H54 (cell line): ENCODE measurements around the gene DLGAP1.

Experiments
- DNase-seq: peaks from one replicate; pipeline ENCODE4 v3.0.0; 2011; ENCODE audit warnings: low spot score, mixed read lengths; ENCODE audit not compliant: insufficient read length
- FAIRE-seq: peaks from 3 replicates; lab custom pipeline; 2011; peaks lifted over from hg19 to GRCh38; lab: Jason Lieb, UNC
- POLR2A ChIP-seq: IDR thresholded peaks from 2 replicates; pipeline ENCODE4 v1.6.1; 2011; ENCODE audit warnings: low read depth, mild to moderate bottlenecking, low read length

DLGAP1 gene

GRCh38 chr18:3998698-3999333, 456.3 kb downstream of the DLGAP1 start:
- FAIRE-seq (peak; percentile 52), DNase-seq (no peak)
- no peak for TF ChIP-seq POLR2A

- FAIRE-seq (peak; percentile 50), DNase-seq (no peak)
Observed at GRCh38 chr18:3995476-3996102, 459.5 kb downstream of the DLGAP1 start.

GRCh38 chr18:3993941-3994687, 461.0 kb downstream of the DLGAP1 start:
- no peak for FAIRE-seq
- TF ChIP-seq POLR2A = no peak
- DNase-seq = no peak

More at GRCh38 chr18:3995476-3996102, 459.5 kb downstream of the DLGAP1 start:
- no peak for TF ChIP-seq POLR2A

GRCh38 chr18:3985664-3986063, 469.4 kb downstream of the DLGAP1 start:
- DNase-seq (no peak), FAIRE-seq (no peak)
- no peak for TF ChIP-seq POLR2A

DNA sequence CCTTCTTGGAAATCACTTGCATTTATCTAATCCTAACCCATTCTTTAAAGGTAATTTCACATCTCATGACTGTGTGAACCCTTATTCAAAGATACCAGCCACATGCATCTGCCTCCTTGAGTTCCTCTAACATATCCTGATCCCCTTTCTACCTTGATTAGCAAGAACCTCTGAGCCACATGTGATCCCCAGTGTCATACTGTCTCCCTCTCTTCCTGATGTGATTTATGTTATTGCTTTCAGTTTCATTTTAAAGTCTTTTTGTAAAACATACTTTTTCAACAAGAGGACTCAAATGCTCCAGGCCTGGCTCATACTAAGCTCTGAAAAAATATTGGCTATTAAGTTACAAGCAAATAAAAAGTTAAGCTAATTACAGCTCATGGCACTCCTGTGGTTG, 470.1 kb downstream of the DLGAP1 start:
- DNase-seq = no peak
- TF ChIP-seq POLR2A = no peak
- no peak for FAIRE-seq

DNA sequence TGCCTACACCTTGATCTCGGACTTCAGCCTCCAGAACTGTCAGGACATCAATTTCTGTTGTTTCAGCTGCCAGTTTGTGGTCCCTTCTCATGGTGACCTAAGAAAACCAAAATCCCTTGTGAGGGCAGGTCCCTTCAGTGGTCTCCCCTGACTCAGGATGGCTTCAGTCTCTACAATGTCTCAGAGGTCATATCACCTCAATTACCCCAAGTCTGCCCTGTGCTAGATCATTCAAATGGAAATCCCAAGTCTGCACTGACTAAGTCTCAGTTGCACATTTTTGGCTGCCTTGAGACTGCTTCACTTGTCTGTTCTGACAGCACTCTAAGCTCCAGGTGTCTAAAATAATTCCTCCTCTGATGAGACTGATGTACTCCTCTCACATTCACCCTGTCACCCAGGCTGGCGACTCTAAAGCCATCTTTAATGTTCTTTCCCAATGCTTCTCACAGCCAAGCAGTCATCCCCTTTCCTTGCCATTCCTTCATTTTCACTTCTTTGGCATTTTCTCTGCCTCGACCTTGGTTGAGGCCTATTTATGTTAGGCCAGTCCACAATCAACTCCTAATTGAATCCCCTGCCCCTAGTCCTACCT, 470.8 kb downstream of the DLGAP1 start:
- TF ChIP-seq POLR2A = no peak
- DNase-seq (no peak), FAIRE-seq (no peak)

- no peak for TF ChIP-seq POLR2A
- FAIRE-seq (no peak), DNase-seq (no peak)
Observed at GRCh38 chr18:3983351-3983969, 471.6 kb downstream of the DLGAP1 start.

DNA sequence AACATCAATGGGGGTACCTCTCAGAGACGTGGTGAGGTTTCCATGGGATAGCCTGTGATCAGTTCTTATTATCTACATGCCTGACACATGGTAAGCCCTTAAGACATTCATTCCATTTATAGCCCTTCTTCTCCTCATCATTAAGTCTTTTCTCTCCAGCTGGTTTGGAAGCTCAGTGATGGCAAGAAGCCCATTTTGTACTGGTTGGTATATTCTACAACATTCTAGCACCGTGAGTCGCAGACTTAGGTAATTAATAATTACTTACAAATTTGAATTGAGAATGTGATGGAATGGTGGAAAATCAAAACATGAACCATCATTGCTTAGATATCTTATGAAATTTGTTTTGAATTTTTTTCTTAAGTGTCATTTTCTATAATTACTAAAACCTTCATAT, 472.6 kb downstream of the DLGAP1 start:
- DNase-seq (no peak), FAIRE-seq (no peak)
- no peak for TF ChIP-seq POLR2A

DNA sequence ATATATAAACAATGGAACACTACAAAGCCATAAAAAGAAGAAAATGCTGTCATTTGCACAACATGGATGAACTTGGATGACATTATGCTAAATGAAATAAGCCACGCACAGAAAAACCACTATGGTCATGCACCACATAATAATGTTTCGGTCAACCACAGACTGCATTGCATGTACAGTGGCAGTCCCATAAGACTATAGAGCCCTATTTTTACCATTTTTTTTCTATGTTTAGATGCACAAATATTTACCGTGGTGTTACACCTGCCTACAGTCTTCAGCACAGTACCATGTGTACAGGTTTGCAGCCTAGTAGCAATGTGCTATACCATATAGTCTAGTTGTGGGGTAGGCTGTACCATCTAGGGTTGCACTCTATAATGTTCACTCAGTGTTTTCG, 476.1 kb downstream of the DLGAP1 start:
- DNase-seq (no peak), FAIRE-seq (no peak)
- no peak for TF ChIP-seq POLR2A

DNA sequence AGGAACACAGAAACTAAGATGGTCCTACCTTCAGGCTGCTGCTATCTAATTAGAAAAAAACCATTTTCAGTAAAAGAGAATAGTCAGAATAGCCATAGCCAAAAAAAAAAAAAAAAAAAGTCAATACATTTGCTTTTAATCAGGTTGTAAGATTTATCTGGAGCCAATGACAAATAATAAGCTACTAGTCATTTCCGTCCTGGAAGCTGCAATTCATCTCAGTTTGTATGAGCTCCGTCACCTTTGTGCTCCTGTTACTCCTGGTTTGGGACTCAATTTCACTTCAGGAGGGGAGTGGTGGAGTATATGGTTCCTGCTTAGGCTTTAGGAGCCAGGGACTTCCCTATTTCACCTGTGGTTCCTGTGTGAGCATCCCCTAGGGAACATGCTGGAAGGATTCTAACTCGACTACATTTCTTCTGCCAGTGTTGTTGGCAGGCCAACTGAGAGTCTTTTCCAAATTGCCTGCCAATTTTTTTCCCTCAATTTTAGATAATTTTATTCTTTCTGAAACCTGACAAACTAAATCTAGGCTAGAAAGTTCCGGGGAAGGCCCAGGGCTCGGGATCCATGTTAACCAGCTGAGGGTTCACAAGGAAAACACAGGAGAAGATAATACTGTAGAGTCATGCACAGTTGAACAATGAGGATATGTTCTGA, 481.8 kb downstream of the DLGAP1 start:
- no peak for TF ChIP-seq POLR2A
- FAIRE-seq = no peak
- DNase-seq = no peak

DNA sequence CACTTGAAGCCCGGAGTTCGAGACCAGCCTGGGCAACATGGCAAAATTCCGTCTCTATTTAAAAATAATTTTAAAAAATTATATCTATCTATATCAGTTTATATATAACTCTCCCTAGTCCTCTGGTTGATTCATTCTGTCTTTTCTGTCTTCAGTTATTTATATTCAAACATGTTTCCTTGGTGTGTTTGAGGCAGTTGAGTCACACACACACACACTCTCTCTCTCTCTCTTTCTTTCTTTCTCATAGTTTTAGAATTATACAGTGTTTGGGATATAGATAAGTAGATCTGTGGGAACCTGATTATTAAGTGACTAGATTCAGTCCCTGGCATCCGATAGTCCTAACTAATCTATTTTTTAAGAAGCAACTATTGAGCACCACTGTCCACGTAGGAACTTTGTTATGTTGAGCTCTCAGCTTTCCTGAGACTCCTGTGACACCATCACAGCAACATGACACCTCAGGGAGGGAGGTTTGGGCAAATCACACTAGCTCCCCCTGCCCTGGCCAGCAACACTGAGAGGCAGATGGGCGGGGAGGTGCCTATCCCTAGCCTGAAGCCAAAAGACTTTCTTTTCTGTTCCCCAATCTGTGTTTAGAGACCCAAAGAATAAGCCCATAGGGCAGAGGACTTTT, 482.7 kb downstream of the DLGAP1 start:
- DNase-seq (no peak), FAIRE-seq (no peak)

GRCh38 chr18:3970929-3971328, 484.2 kb downstream of the DLGAP1 start:
- no peak for TF ChIP-seq POLR2A
- FAIRE-seq = no peak
- DNase-seq = no peak

More for the DNA sequence above, 482.7 kb downstream of the DLGAP1 start:
- no peak for TF ChIP-seq POLR2A
